Endothelial cell of umbilical vein (primary cell): ENCODE measurements around the gene CHD9. TPM values are rescaled to one million over a fixed set of nuclear protein-coding genes. Genes with fewer than 3 reads are reported as not detected.

Experiments used
- BruUV-seq: library from RNA; stranded (reverse); fragments of 400-500 nt; replicated peaks from 2 replicates; lab custom pipeline; 2021; lab: Mats Ljungman, UMichigan
- CTCF ChIA-PET: fragments of 300-600, 350-600 bp; sonication (Branson Sonifier 250); formaldehyde crosslinking; loops from one replicate; lab custom pipeline; 2021; ENCODE audit warnings: antibody characterized with exemption, inconsistent platforms; lab: Charles Lee
- POLR2A ChIA-PET: fragments of 300-600, 350-600 bp; sonication (Branson Sonifier 250); formaldehyde crosslinking; loops from one replicate; lab custom pipeline; 2021; ENCODE audit warnings: antibody characterized with exemption, inconsistent platforms; lab: Charles Lee
- DNase-seq: peaks from one replicate; pipeline ENCODE4 v3.0.0-alpha.2; 2011; ENCODE audit warnings: low read depth, low spot score
- FAIRE-seq: peaks from 2 replicates; lab custom pipeline; 2011; peaks lifted over from hg19 to GRCh38; lab: Jason Lieb, UNC
- H2AFZ ChIP-seq: 2 replicates; pipeline ENCODE4 v1.6.0; 2012; ENCODE audit warnings: low read depth, low read length, control low read depth, inconsistent platforms
- H3K27ac ChIP-seq: 2 replicates; pipeline ENCODE4 v1.5.1; 2011; ENCODE audit warnings: low read depth, mild to moderate bottlenecking, control low read depth, low read length, moderate library complexity; ENCODE audit not compliant: insufficient read depth
- H3K27me3 ChIP-seq, 2 experiments: 2 replicates each; pipeline versions ENCODE4 v1.6.0 to v1.6.1; 2011; ENCODE audit warnings: low read length in 2 of 2, mixed read lengths in 1 of 2; ENCODE audit not compliant: control insufficient read depth in 2 of 2, insufficient read depth in 2 of 2
- H3K36me3 ChIP-seq, 2 experiments: 2 replicates in 1 of 2; 3 replicates in 1 of 2; pipeline ENCODE4 v1.5.1; 2011; ENCODE audit warnings: low read length in 2 of 2, mild to moderate bottlenecking in 1 of 2, moderate library complexity in 1 of 2; ENCODE audit not compliant: control insufficient read depth in 2 of 2, insufficient read depth in 2 of 2; ENCODE audit errors: extremely low read depth in 1 of 2
- H3K4me1 ChIP-seq: 3 replicates; pipeline ENCODE4 v1.5.1; 2011; ENCODE audit warnings: mild to moderate bottlenecking, low read length; ENCODE audit not compliant: control insufficient read depth, insufficient read depth; ENCODE audit errors: extremely low read depth
- H3K4me2 ChIP-seq: 2 replicates; pipeline ENCODE4 v1.6.1; 2011; ENCODE audit warnings: low read length, control low read depth, mixed read lengths; ENCODE audit not compliant: insufficient read depth
- H3K4me3 ChIP-seq, 3 experiments: fragments of 200-600 bp in 1 of 3; sonication (generic), shearing (Covaris generic) in 1 of 3; replicated peaks in 1 of 3; 2 replicates each; pipeline ENCODE4 v1.5.1; 2011 to 2016; ENCODE audit warnings: control low read depth in 3 of 3, low read length in 3 of 3, mild to moderate bottlenecking in 2 of 3, inconsistent platforms in 1 of 3, low read depth in 1 of 3, moderate library complexity in 1 of 3; ENCODE audit not compliant: insufficient read depth in 1 of 3
- H3K79me2 ChIP-seq: 2 replicates; pipeline ENCODE4 v1.6.0; 2012; ENCODE audit warnings: low read length, inconsistent platforms; ENCODE audit not compliant: control insufficient read depth, insufficient read depth
- H3K9ac ChIP-seq: replicated peaks from 2 replicates; pipeline ENCODE3; 2011; ENCODE audit warnings: low read length, control low read depth; ENCODE audit not compliant: insufficient read depth; ENCODE audit errors: extremely low read depth
- H3K9me1 ChIP-seq: replicated peaks from 3 replicates; pipeline ENCODE4 v1.6.0; 2011; ENCODE audit warnings: mild to moderate bottlenecking, low read length; ENCODE audit not compliant: control insufficient read depth, insufficient read depth; ENCODE audit errors: extremely low read depth
- H3K9me3 ChIP-seq: replicated peaks from 2 replicates; pipeline ENCODE4 v1.5.1; 2012; ENCODE audit warnings: low read length, inconsistent platforms; ENCODE audit not compliant: control insufficient read depth, insufficient read depth
- H4K20me1 ChIP-seq: replicated peaks from 2 replicates; pipeline ENCODE3; 2011; ENCODE audit warnings: mild to moderate bottlenecking, low read length; ENCODE audit not compliant: control insufficient read depth, insufficient read depth; ENCODE audit errors: extremely low read depth
- CTCF ChIP-seq, 2 donors: IDR thresholded peaks; 1 replicate in 1 of 2; 2 replicates in 1 of 2; pipeline ENCODE4 v1.5.1; 2011; ENCODE audit warnings: low read length in 2 of 2, mild to moderate bottlenecking in 2 of 2, moderate library complexity in 2 of 2, control low read depth in 1 of 2, inconsistent platforms in 1 of 2, low read depth in 1 of 2; ENCODE audit not compliant: insufficient read depth in 1 of 2; ENCODE audit errors: extremely low read depth in 1 of 2
- EZH2 ChIP-seq: IDR thresholded peaks from 2 replicates; pipeline ENCODE4 v1.6.1; 2012; ENCODE audit warnings: borderline replicate concordance, low read depth, mild to moderate bottlenecking, moderate library complexity, low read length, inconsistent platforms; ENCODE audit not compliant: severe bottlenecking
- FOS ChIP-seq: IDR thresholded peaks from 2 replicates; pipeline ENCODE4 v1.6.1; 2011; ENCODE audit warnings: mild to moderate bottlenecking, low read length, moderate library complexity, borderline replicate concordance; ENCODE audit not compliant: insufficient read depth
- GATA2 ChIP-seq: IDR thresholded peaks from 2 replicates; pipeline ENCODE4 v1.7.0; 2011; ENCODE audit warnings: low read depth, mild to moderate bottlenecking, moderate library complexity, mixed read lengths, low read length; ENCODE audit not compliant: insufficient read length, insufficient read depth
- JUN ChIP-seq: IDR thresholded peaks from 2 replicates; pipeline ENCODE4 v1.6.1; 2011; ENCODE audit warnings: borderline replicate concordance, low read depth; ENCODE audit not compliant: insufficient read length, insufficient read depth
- MAX ChIP-seq: IDR thresholded peaks from 2 replicates; pipeline ENCODE4 v1.6.1; 2011; ENCODE audit not compliant: insufficient read depth, insufficient read length
- MYC ChIP-seq: IDR thresholded peaks from one replicate; pipeline ENCODE4 v1.6.1; 2011; ENCODE audit warnings: mild to moderate bottlenecking, low read depth, low read length
- POLR2A ChIP-seq: IDR thresholded peaks from 2 replicates; pipeline ENCODE4 v1.6.1; 2012; ENCODE audit warnings: low read depth, mild to moderate bottlenecking, control low read depth, low read length
- POLR2AphosphoS5 ChIP-seq: IDR thresholded peaks from 2 replicates; pipeline ENCODE4 v1.6.1; 2012; ENCODE audit warnings: low read depth, mild to moderate bottlenecking, control low read depth, low read length, moderate library complexity; ENCODE audit not compliant: insufficient read depth
- dilution Hi-C: fragments of 300-500 bp; cut with MboI; formaldehyde crosslinking; loops from one replicate; pipeline ENCODE4 v1.15.0; 2019; ENCODE audit warnings: low sequenced_read_pairs; ENCODE audit not compliant: extremely low pct_ligation_motif_present
- intact Hi-C: fragments of 100-400 bp; cut with micrococcal nuclease; formaldehyde crosslinking; loops from one replicate; pipeline ENCODE4 v1.10.0; 2022
- polyA plus RNA-seq, 4 experiments: library from polyadenylated mRNA; depleted of rRNA in 3 of 4; stranded (reverse) in 3 of 4; unstranded in 1 of 4; fragments of >200 nt; gene quantifications; 2 replicates each; pipeline versions ENCODE4 v1.2.1 to v1.2.3, GENCODE V29; 2011 to 2012; ENCODE audit warnings: missing spikeins in 1 of 4
- total RNA-seq: library from RNA; stranded (reverse); gene quantifications from 2 replicates; pipeline ENCODE4 v1.2.3, GENCODE V29; 2021

CHD9 gene
- total and polyA plus RNA-seq, 2 donors (not counting 3 experiments of a cell fraction or from before 2014, with no cell fraction given), result 9.9 to 59.2 TPM

DNA sequence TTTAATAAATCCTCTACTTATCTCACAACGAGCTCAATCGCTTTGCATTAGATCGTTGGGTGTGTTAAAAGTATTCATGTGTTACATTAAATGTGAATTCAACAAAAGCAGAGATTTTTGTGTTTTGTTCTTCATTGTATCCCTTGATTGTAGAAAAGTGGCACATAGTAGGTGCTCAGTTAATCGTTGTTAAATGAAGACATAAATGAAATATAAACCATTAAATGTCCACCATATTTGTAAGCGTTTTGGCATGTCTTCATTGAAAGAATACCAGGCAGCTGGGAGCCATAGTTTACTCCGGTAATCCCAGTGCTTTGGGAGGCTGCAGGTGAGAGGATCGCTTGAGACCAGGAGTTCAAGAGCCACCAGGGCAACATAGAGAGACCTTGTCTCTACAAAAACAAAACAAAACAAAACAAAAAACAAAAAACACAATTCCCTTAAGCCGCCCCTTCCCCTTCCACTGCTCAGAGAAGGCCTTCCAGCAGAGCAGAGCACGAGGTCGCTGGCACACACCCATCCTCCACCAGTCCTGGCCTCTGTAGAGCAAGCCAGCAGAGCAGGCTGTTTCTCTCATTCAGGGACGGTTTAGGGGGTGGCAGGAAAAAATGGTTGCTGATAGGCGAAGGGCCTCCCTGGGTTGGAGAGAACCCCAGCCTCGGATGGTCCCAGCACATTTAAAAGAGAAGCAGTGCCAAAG lies 673 bp upstream of the CHD9 start:
- Histone ChIP-seq H2AFZ (peak overlapping the region; percentile 87), H3K36me3 (no peaks in the 10 kb centered on the region), H3K9me3 (no peaks in the 10 kb centered on the region), H4K20me1 (no peaks in the 10 kb centered on the region), H3K27me3 (no peaks in the 10 kb centered on the region), H3K79me2 (peaks cover 9% of the 10 kb centered on the region), H3K4me2 (peak overlapping the region; percentile 49), H3K9me1 (no peaks in the 10 kb centered on the region), H3K4me3 (peak overlapping the region in 2 of 3 experiments; percentile 6 to 47), H3K9ac (peak overlapping the region; percentile 54), H3K4me1 (peaks cover 26% of the 10 kb centered on the region), H3K27ac (peak overlapping the region; percentile 39)
- POLR2A ChIA-PET, result interaction anchor here (0.6 to 3.2 kb wide), 3 partner anchors 45 to 49 kb away, joined by 4 to 11 read pairs (median 5); no protein-coding TSS in a partner anchor
- CTCF ChIA-PET, result interaction anchor here (1.1 to 5.6 kb wide), 24 partner anchors 18 to 228 kb away, joined by 3 to 62 read pairs (median 8); no protein-coding TSS in a partner anchor
- BruUV-seq, result TSS peak; percentile 7
- FAIRE-seq (no peak), DNase-seq (no peak)
- intact Hi-C loops (loop anchor here (10.0 kb wide), 2 partner anchors 381 to 451 kb away; partner anchors contain the start of genes AKTIP and RBL2), dilution Hi-C loops (no loop called here)
- no peak for TF ChIP-seq GATA2
- TF ChIP-seq JUN, result no peak
- TF ChIP-seq POLR2A, result no peak
- TF ChIP-seq MAX, result no peak
- TF ChIP-seq EZH2, result no peak
- no peak for TF ChIP-seq POLR2AphosphoS5
- TF ChIP-seq MYC, result no peak
- no peak for TF ChIP-seq CTCF (IDR thresholded peaks at IDR 0.05; ENCODE audit: extremely low read depth in 1 of 2, insufficient read depth in 1 of 2, low read depth in 1 of 2, low read length in 2 of 2)
- TF ChIP-seq FOS, result no peak
